HG02588 (cell line): ENCODE data around the gene ZMYND10.

Experiments used
- ATAC-seq: cut with Tn5 transposase; IDR thresholded peaks from one replicate; pipeline ENCODE4 v1.9.1; 2021; ENCODE audit warnings: mild to moderate bottlenecking, moderate library complexity; ENCODE audit not compliant: unreplicated experiment

ZMYND10 gene

GRCh38 chr3:50371133-50371685, 25.7 kb upstream of the ZMYND10 start:
- no peak for ATAC-seq

- no peak for ATAC-seq
These were observed 25.1 kb upstream of the ZMYND10 start for GRCh38 chr3:50370594-50370993.

DNA sequence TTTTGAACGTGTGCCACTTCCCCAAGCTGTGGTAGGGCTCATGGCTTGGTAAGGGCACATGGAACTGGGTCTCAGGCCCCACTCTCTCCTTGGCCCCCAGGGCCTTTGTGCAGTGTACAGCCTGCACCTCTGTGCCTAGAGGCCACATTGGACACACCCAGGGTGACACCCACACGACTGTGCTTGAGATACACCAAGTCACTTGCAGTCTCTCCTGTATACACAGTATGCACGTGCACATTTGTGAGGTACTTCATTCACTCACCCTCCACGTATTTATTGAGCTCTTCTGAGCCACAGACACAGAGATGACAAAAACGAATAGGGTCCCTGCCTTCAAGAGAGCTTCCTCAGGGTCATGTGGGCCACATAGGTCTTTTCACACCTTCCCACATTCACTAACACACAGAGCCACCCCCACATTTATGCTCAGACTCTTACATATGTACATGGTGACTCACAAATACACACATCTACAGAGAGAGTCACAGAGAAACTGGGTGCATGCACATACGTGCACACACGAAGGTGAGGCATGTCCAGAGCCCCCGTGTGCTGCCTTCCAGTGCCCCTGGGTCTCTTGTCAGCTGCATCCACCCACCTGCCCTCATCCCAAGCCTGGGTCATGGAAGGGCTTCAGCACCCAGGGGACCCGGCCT, 23.6 kb upstream of the ZMYND10 start:
- no peak for ATAC-seq

- ATAC-seq = no peak
These were observed 20.3 kb upstream of the ZMYND10 start for GRCh38 chr3:50365842-50366220.

- ATAC-seq = peak; percentile 80
These were observed 19.7 kb upstream of the ZMYND10 start for GRCh38 chr3:50365080-50365841.

DNA sequence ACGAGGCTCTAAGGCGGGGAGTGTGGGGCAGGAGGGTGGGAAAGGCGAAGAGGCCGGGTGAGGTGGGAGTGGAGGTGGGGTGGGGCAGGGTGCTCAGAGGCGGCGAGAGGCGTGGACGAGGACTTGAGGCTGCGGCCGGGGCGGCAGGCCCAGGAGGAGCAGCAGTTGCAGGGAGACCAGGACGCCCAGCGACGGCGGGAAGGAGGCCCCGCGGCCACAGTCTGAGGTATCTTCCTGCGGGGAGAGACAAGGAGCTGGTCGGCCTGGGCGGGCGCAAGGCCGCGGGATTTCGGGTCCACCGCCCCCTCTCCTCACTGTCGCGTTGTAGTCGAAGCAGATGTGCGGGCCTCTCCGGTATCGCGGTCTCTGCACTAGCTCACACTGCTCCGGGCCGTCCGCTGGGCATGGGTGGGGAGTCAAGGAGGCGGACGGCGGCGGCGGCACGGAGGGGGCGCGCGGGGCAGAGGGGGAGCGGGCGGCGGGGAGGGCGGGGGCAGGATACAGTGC, 19.1 kb upstream of the ZMYND10 start:
- ATAC-seq = peak; percentile 3

GRCh38 chr3:50359760-50360110, 14.2 kb upstream of the ZMYND10 start:
- ATAC-seq = peak; percentile 14

DNA sequence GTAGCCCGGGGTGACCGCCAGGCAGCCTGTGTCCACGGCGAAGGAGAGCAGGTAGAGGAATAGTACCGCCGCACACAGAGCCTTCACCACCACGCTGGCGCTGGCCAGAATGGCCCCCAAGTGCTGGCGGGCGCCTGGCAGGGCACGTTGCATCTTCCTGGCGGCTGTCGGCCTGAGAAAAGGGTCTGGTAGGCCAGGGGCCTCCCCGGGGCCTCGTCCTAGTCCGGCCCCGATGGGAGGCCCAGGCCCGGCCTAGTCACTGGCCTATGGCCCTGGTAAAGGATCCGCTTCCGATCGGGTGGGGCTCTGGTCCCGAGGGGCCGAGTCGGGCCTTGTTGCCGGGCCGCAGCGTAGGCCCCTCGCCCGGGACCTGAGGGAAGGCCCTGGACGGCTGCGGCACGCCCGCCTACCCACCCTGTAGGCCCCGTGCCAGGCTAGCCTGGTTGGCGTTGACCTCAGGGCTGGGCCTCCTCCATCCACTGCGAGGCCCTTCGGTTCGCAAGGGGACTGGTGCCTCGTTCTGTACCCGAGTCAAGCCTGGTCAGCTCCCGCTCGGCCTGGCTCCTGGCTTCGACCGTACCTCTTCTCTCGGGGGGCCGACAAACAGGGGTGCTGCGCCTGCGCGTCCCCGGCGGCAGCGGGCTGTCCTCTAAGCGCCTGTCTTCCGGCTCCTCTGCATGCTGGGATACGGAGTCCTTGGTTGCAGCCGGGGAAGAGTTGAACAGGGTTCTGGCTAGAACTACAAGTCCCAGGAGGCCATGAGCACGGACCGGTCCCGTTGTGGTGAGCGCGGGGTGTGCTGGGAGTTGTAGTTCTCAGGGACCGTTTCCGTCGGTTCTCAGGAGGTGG, 13.6 kb upstream of the ZMYND10 start, which contains the start of gene TMEM115:
Gene TMEM115 (minus strand): TSS at position 611 of the 849 bp plus-strand sequence. CDS start 458 bp downstream, at position 153.
- ATAC-seq = peak; percentile 95

- no peak for ATAC-seq
These were observed 12.9 kb upstream of the ZMYND10 start for GRCh38 chr3:50358355-50358910.

- ATAC-seq = no peak
These were observed 11.9 kb upstream of the ZMYND10 start for GRCh38 chr3:50357481-50357880.

GRCh38 chr3:50356553-50356952, 11.0 kb upstream of the ZMYND10 start:
- no peak for ATAC-seq

DNA sequence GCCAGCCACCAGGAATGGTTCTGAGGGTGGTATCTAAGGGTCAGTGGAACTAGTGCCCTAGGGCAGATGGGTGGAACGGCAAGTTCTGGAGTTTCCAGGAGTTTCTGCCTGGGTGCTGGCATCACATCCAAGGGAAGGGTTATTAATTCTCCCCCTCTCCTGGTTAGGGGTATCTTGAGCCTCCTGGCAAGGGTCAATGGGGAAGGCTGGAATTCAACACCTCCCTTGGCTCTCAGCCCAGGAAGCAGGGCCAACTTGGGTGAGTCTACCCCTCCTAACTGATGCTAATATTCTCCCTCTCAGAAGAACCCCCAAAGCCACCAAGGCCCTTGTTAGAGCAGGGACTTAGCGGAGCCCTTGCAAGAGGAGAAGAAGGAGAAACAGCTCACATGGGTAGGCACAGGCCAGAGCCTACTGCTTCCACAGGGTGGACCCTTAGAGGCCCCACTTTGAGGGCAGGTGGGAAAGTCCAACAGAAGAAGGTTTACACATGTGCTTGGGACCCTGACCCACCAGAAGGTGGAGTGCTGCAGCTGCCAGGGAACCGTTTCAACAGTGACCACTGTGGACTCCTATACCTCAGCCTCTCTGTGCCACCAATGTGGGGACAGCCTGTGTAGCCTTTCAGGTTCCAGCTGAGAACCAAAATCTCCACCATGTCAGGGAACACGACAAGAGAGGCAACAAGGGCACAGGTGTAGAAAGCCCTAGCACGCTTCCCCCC, 10.5 kb upstream of the ZMYND10 start:
- no peak for ATAC-seq

DNA sequence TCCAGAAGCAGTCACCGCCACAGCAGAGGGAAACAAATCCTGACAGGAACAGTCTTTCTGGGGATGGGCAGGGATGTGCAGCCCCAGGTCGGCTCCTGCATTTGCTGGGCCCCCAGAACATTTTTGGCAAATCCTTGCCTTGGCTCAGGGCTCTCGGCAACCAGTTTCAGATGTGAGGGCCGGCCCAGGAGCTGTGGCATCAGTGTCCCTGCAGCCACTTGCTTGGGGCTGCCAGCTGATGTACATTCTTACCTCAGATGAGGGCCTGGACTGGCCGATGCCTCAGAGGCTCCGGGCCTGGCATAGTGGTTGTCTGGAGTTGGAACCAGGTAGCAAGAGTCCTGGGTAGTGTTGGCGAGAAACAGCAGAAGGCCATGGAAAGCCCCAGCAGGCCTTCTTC, 9.3 kb upstream of the ZMYND10 start:
- no peak for ATAC-seq

DNA sequence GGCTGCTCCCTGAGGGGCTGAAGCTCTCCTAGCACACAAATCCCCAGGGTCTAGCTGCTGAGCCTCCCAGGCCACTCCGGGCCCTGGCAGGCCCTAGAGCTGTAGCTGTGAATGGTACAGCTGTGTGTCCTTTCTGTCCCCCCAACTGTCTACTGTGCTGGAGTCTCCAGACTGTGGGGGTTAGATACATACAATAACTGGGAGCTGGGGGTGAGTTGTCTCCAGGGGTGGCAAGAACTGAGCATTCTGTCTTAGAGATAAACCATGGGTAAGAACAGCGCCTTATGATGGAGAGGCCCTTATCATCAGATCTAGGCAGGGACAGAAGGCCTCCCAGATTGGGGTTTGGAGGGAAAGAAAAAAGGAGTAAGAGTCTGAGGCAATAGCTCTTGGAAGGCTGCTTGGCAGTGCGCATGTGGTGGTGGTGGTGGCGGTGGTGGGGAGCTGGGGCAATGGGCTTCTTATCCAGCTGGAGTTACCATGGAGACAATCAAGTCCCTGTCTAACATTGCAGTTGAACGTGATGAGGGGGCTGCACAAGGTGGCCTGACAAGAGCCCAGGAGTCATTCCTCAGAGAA, 8.7 kb upstream of the ZMYND10 start:
- no peak for ATAC-seq

DNA sequence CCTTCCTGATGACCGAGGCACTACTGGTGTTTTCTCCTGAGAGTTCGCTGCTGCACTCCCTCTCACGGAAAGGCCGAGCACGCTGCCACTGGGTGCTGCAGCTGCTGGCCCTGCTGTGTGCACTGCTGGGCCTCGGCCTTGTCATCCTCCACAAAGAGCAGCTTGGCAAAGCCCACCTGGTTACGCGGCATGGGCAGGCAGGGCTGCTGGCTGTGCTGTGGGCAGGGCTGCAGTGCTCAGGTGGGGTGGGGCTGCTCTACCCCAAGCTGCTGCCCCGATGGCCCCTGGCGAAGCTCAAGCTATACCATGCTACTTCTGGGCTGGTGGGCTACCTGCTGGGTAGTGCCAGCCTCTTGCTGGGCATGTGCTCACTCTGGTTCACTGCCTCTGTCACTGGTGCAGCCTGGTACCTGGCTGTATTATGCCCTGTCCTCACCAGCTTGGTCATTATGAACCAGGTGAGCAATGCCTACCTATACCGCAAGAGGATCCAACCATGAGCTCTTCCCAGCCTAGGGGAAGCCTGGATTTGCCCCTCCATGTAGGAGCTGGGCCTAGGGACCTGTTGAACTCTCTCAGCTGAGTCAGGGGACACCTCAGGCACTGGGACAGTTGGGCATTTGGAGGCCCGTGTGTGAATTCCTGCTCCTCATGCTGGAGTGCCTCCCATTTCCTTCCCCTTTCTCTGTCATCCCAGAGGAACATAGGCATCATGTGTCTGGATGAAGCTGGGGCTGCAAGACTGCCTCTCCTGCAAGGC, 7.9 kb upstream of the ZMYND10 start:
- no peak for ATAC-seq

- ATAC-seq = no peak
These were observed 7.2 kb upstream of the ZMYND10 start for GRCh38 chr3:50352781-50353180.

GRCh38 chr3:50351323-50351697, 5.8 kb upstream of the ZMYND10 start:
- no peak for ATAC-seq

DNA sequence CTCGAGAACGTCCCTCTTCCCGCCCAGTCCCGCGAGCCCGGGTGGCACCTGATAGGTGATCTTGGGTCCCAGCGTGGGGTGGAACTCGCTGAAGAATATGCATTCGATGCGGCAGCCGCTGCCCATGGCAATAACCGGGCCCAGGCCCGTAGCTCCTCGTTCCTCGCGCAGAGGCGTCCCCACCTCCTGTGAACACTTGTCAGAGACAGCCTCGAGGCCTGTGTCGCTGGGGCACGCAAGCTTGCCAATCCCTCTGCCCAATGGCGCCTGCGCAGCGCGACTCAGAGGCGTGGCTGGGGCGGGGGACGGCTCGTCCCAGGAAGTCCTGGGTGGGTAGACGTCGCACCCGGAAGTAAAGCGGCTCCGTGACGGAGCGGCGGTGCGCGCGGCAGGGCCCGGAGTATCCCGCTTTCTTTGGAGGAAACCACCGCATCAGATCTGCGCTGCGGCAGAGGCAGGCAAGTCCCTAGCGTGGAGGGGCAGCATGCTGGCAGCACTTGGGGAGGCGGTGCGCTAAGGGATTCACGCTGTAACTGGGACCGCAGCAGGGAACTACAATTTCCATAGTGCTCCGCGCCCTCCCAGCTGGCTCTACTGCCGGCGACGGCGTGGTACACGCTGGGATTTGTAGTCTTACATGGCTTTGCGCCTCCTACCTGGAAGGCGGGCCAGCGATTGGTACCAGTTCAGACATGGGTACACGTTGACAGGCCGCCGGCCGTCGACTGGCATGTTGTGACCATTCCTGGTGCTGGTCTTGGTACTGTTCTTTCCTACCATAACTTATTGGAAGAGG, 5.2 kb upstream of the ZMYND10 start, which contains the start of the genes CYB561D2 and NPRL2:
Gene CYB561D2 (plus strand): TSS at position 336 of the 796 bp plus-strand sequence. CDS start 572 bp downstream, outside the sequence.
Gene NPRL2 (minus strand): TSS at position 249 of the 796 bp plus-strand sequence. CDS start 123 bp downstream, at position 126.
- ATAC-seq = peak; percentile 79
